Activated B cell treated with CpG ODN at 0.5 μM for 24 hours (primary cell): ENCODE data around the gene HOXB7. TPM values are rescaled to one million over a fixed set of nuclear protein-coding genes. Genes with fewer than 3 reads are reported as not detected.

ENCODE experiments used
- ATAC-seq: fragments of 200-7000 bp; cut with Tn5 transposase; one replicate; pipeline ENCODE4 v1.10.0; 2021; ENCODE audit warnings: low read depth, mild to moderate bottlenecking, moderate library complexity
- CTCF ChIA-PET: fragments of 350-600 bp; sonication (Branson Sonifier 250); formaldehyde crosslinking; loops from one replicate; lab custom pipeline; 2021; ENCODE audit warnings: antibody characterized with exemption; lab: Charles Lee
- POLR2A ChIA-PET: fragments of 350-600 bp; sonication (Branson Sonifier 250); formaldehyde crosslinking; loops from one replicate; lab custom pipeline; 2021; ENCODE audit warnings: antibody characterized with exemption; lab: Charles Lee
- DNase-seq: peaks from one replicate; pipeline ENCODE4 v3.0.0; 2022
- H3K27ac Mint-ChIP-seq: one replicate; pipeline ENCODE4 v1.8.0; 2020; ENCODE audit warnings: mixed read lengths
- H3K27me3 Mint-ChIP-seq: one replicate; pipeline ENCODE4 v1.8.0; 2021; ENCODE audit warnings: mixed read lengths
- H3K36me3 Mint-ChIP-seq: one replicate; pipeline ENCODE4 v1.8.0; 2021; ENCODE audit warnings: low read depth, mixed read lengths
- H3K4me1 Mint-ChIP-seq: one replicate; pipeline ENCODE4 v1.8.0; 2021; ENCODE audit warnings: mixed read lengths
- H3K4me3 Mint-ChIP-seq: one replicate; pipeline ENCODE4 v1.8.0; 2020; ENCODE audit warnings: mild to moderate bottlenecking, mixed read lengths
- H3K9me3 Mint-ChIP-seq: one replicate; pipeline ENCODE4 v1.8.0; 2020; ENCODE audit warnings: mixed read lengths
- CTCF ChIP-seq: fragments of 200-600 bp; IDR thresholded peaks from one replicate; pipeline ENCODE4 v1.8.0; 2022; ENCODE audit warnings: antibody characterized with exemption, mild to moderate bottlenecking
- intact Hi-C: fragments of 100-400 bp; cut with micrococcal nuclease; formaldehyde crosslinking; loops from one replicate; pipeline ENCODE4 v1.15.1; 2024
- total RNA-seq: library from RNA; stranded (reverse); gene quantifications from 2 replicates; pipeline ENCODE4 v1.2.3, GENCODE V29; 2022

HOXB7 gene
- total RNA-seq, 1 donor from 2014 or later: 0.60 TPM

- ChIA-PET CTCF (interaction anchor here (0.9 kb wide), 1 partner anchor 21 kb away, joined by 3 read pairs; no protein-coding TSS in a partner anchor), POLR2A (no interaction called here)
- Mint-ChIP-seq H3K4me3 (no peak overlapping the region), H3K4me1 (no peaks in the 10 kb centered on the region), H3K36me3 (no peaks in the 10 kb centered on the region), H3K27me3 (peaks cover 18% of the 10 kb centered on the region), H3K9me3 (no peaks in the 10 kb centered on the region), H3K27ac (no peak overlapping the region)
- no peak for ATAC-seq
- DNase-seq: no peak
- intact Hi-C loops: no loop called here
- TF ChIP-seq CTCF: no peak
These were observed 48.7 kb downstream of the HOXB7 start for GRCh38 chr17:48561884-48562810.

- DNase-seq: no peak
- Mint-ChIP-seq H3K4me1 (peaks cover 2% of the 10 kb centered on the region), H3K36me3 (no peaks in the 10 kb centered on the region)
These were observed 50.7 kb downstream of the HOXB7 start for GRCh38 chr17:48559840-48560817.

GRCh38 chr17:48559122-48559839 lies 51.5 kb downstream of the HOXB7 start:
- H3K27ac Mint-ChIP-seq: no peak overlapping the region
- peaks cover 4% of the 10 kb centered on the region for H3K4me1 Mint-ChIP-seq
- ChIA-PET CTCF (no interaction called here), POLR2A (no interaction called here)
- no peak for DNase-seq
- no peak for TF ChIP-seq CTCF
- ATAC-seq: no peak
- H3K9me3 Mint-ChIP-seq: no peaks in the 10 kb centered on the region
- H3K4me3 Mint-ChIP-seq: no peak overlapping the region
- peaks cover 31% of the 10 kb centered on the region for H3K27me3 Mint-ChIP-seq
- H3K36me3 Mint-ChIP-seq: no peaks in the 10 kb centered on the region
- intact Hi-C loops: loop anchor here (5.0 kb wide), 1 partner anchor 37 kb away; no protein-coding TSS in a partner anchor

More at GRCh38 chr17:48559840-48560817, 50.7 kb downstream of the HOXB7 start:
- no peak for ATAC-seq
- H3K27ac Mint-ChIP-seq: no peak overlapping the region
- H3K9me3 Mint-ChIP-seq: no peaks in the 10 kb centered on the region
- TF ChIP-seq CTCF: no peak
- ChIA-PET POLR2A (interaction anchor here (0.7 kb wide), 1 partner anchor 79 kb away, joined by 5 read pairs; no protein-coding TSS in a partner anchor), CTCF (no interaction called here)
- H3K27me3 Mint-ChIP-seq: peaks cover 32% of the 10 kb centered on the region
- H3K4me3 Mint-ChIP-seq: no peak overlapping the region
- intact Hi-C loops: loop anchor here (5.0 kb wide), 1 partner anchor 38 kb away; no protein-coding TSS in a partner anchor

GRCh38 chr17:48558831-48559121 lies 52.0 kb downstream of the HOXB7 start:
- POLR2A ChIA-PET: no interaction called here
- peaks cover 32% of the 10 kb centered on the region for H3K27me3 Mint-ChIP-seq
- no peaks in the 10 kb centered on the region for H3K36me3 Mint-ChIP-seq
- CTCF ChIA-PET: no interaction called here
- H3K4me1 Mint-ChIP-seq: peaks cover 4% of the 10 kb centered on the region
- H3K27ac Mint-ChIP-seq: no peak overlapping the region
- H3K9me3 Mint-ChIP-seq: no peaks in the 10 kb centered on the region
- no peak for ATAC-seq
- no peak for DNase-seq
- no peak overlapping the region for H3K4me3 Mint-ChIP-seq
- intact Hi-C loops: loop anchor here (5.0 kb wide), 1 partner anchor 36 kb away; no protein-coding TSS in a partner anchor
- TF ChIP-seq CTCF: no peak
